Caco-2 (cell line): ENCODE measurements around the gene SPRN. TPM values are rescaled to one million over a fixed set of nuclear protein-coding genes. Genes with fewer than 3 reads are reported as not detected.

ENCODE experiments used
- BruUV-seq: library from RNA; stranded (reverse); fragments of 400-500 nt; replicated peaks from 2 replicates; lab custom pipeline; 2021; lab: Mats Ljungman, UMichigan
- CTCF ChIA-PET: fragments of 300-600 bp; sonication (Branson Sonifier 250); formaldehyde crosslinking; loops from one replicate; lab custom pipeline; 2022; ENCODE audit warnings: antibody characterized with exemption; lab: Charles Lee
- POLR2A ChIA-PET: fragments of 300-600 bp; sonication (Branson Sonifier 250); formaldehyde crosslinking; loops from one replicate; lab custom pipeline; 2022; ENCODE audit warnings: antibody characterized with exemption; lab: Charles Lee
- DNase-seq, 2 experiments: peaks; one replicate each; pipeline versions ENCODE4 v3.0.0 to v3.0.0-alpha.2; 2020 to 2022
- H3K27me3 ChIP-seq: replicated peaks from 2 replicates; pipeline ENCODE4 v1.6.0; 2011; ENCODE audit warnings: low read length; ENCODE audit not compliant: control insufficient read depth, insufficient read depth
- H3K36me3 ChIP-seq: 2 replicates; pipeline ENCODE4 v1.5.1; 2011; ENCODE audit warnings: low read length; ENCODE audit not compliant: control insufficient read depth, insufficient read depth
- H3K4me1 ChIP-seq: fragments of 250-450 bp; sonication (Bioruptor Pico); 2 replicates; pipeline ENCODE4 v1.5.1; 2020; ENCODE audit warnings: mild to moderate bottlenecking
- H3K4me3 ChIP-seq: 2 replicates; pipeline ENCODE4 v1.5.1; 2011; ENCODE audit warnings: low read depth, mild to moderate bottlenecking, control low read depth, low read length
- H3K9me3 ChIP-seq: fragments of 250-450 bp; sonication (Bioruptor Pico); 2 replicates; pipeline ENCODE4 v1.5.1; 2020; ENCODE audit warnings: mild to moderate bottlenecking, moderate library complexity
- H3K27ac Mint-ChIP-seq: one replicate; pipeline ENCODE4 v1.8.0; 2022; ENCODE audit warnings: mixed read lengths; ENCODE audit not compliant: unreplicated experiment
- H3K27me3 Mint-ChIP-seq: one replicate; pipeline ENCODE4 v1.8.0; 2022; ENCODE audit warnings: mixed read lengths; ENCODE audit not compliant: insufficient read depth, unreplicated experiment
- H3K36me3 Mint-ChIP-seq: one replicate; pipeline ENCODE4 v1.8.0; 2022; ENCODE audit warnings: mild to moderate bottlenecking, mixed read lengths; ENCODE audit not compliant: insufficient read depth, unreplicated experiment
- H3K4me1 Mint-ChIP-seq: one replicate; pipeline ENCODE4 v1.8.0; 2022; ENCODE audit warnings: low read depth, mixed read lengths; ENCODE audit not compliant: unreplicated experiment
- H3K4me3 Mint-ChIP-seq: one replicate; pipeline ENCODE4 v1.8.0; 2022; ENCODE audit warnings: mild to moderate bottlenecking, moderate library complexity, mixed read lengths; ENCODE audit not compliant: unreplicated experiment
- H3K9me3 Mint-ChIP-seq: one replicate; pipeline ENCODE4 v1.8.0; 2022; ENCODE audit warnings: mixed read lengths; ENCODE audit not compliant: unreplicated experiment
- CTCF ChIP-seq, 2 experiments: fragments of 200-600 bp in 1 of 2; IDR thresholded peaks; 1 replicate in 1 of 2; 2 replicates in 1 of 2; pipeline versions ENCODE4 v1.5.1 to v1.8.0; 2011 to 2022; ENCODE audit warnings: antibody characterized with exemption in 1 of 2, control low read depth in 1 of 2, inconsistent platforms in 1 of 2, low read depth in 1 of 2, low read length in 1 of 2, mild to moderate bottlenecking in 1 of 2, moderate library complexity in 1 of 2; ENCODE audit not compliant: insufficient read depth in 1 of 2, severe bottlenecking in 1 of 2, unreplicated experiment in 1 of 2
- intact Hi-C: fragments of 100-400 bp; cut with micrococcal nuclease; formaldehyde crosslinking; loops from one replicate; pipeline ENCODE4 v1.10.0; 2022; ENCODE audit not compliant: unreplicated experiment
- total RNA-seq: library from RNA; stranded (reverse); gene quantifications from 2 replicates; pipeline ENCODE4 v1.2.3, GENCODE V29; 2022

SPRN gene
- total RNA-seq, 1 experiment from 2014 or later: not detected

- no TSS peak for BruUV-seq
- intact Hi-C loops: no loop called here
- Histone ChIP-seq H3K9me3 (peaks cover 6% of the 10 kb centered on the region), H3K4me3 (no peak overlapping the region), H3K36me3 (no peaks in the 10 kb centered on the region), H3K27me3 (peaks cover 1% of the 10 kb centered on the region; the same call in 1 of the 2 replicates), H3K4me1 (no peaks in the 10 kb centered on the region)
- Mint-ChIP-seq H3K27me3 (peaks cover 10% of the 10 kb centered on the region), H3K4me1 (no peaks in the 10 kb centered on the region), H3K4me3 (no peak overlapping the region), H3K36me3 (no peaks in the 10 kb centered on the region), H3K9me3 (peaks cover 15% of the 10 kb centered on the region), H3K27ac (no peak overlapping the region)
- POLR2A ChIA-PET: no interaction called here
- CTCF ChIA-PET: interaction anchor here (0.6 kb wide), 1 partner anchor 10 kb away, joined by 5 read pairs; no protein-coding TSS in a partner anchor
- DNase-seq: no peak
- TF ChIP-seq CTCF (IDR thresholded peaks at IDR 0.05; ENCODE audit: insufficient read depth in 1 of 2, low read depth in 1 of 2, low read length in 1 of 2, severe bottlenecking in 1 of 2, unreplicated experiment in 1 of 2): no peak
Observed at GRCh38 chr10:133454204-133454893, 29.9 kb upstream of the SPRN start.

GRCh38 chr10:133453516-133454203 lies 29.2 kb upstream of the SPRN start, which contains the start of gene SCART1:
SCART1 (plus strand) TSS chr10:133453945; CDS start chr10:133453998, 53 bp downstream.
- Histone ChIP-seq H3K36me3 (no peaks in the 10 kb centered on the region), H3K27me3 (peaks cover 1% of the 10 kb centered on the region; the same call in 1 of the 2 replicates), H3K9me3 (peaks cover 13% of the 10 kb centered on the region), H3K4me1 (no peaks in the 10 kb centered on the region), H3K4me3 (no peak within 1 kb of the TSS)
- Mint-ChIP-seq H3K9me3 (peaks cover 22% of the 10 kb centered on the region), H3K27ac (no peak within 1 kb of the TSS), H3K27me3 (peaks cover 10% of the 10 kb centered on the region), H3K4me3 (no peak within 1 kb of the TSS), H3K4me1 (no peaks in the 10 kb centered on the region), H3K36me3 (no peaks in the 10 kb centered on the region)
- POLR2A ChIA-PET: no interaction called here
- CTCF ChIA-PET: interaction anchor here (0.6 kb wide), 2 partner anchors 10 to 44 kb away, joined by 3 to 5 read pairs; no protein-coding TSS in a partner anchor
- BruUV-seq: no TSS peak
- intact Hi-C loops: no loop called here
- no peak for TF ChIP-seq CTCF (IDR thresholded peaks at IDR 0.05; ENCODE audit: insufficient read depth in 1 of 2, low read depth in 1 of 2, low read length in 1 of 2, severe bottlenecking in 1 of 2, unreplicated experiment in 1 of 2)
- no peak for DNase-seq

- peaks cover 1% of the 10 kb centered on the region; the same call in 1 of the 2 replicates for H3K27me3 ChIP-seq
- DNase-seq: no peak
- intact Hi-C loops: no loop called here
- H3K4me1 ChIP-seq: no peaks in the 10 kb centered on the region
- CTCF ChIA-PET: no interaction called here
- Mint-ChIP-seq H3K27ac (no peak overlapping the region), H3K4me3 (no peak overlapping the region), H3K36me3 (no peaks in the 10 kb centered on the region), H3K27me3 (peaks cover 10% of the 10 kb centered on the region), H3K4me1 (no peaks in the 10 kb centered on the region), H3K9me3 (peaks cover 34% of the 10 kb centered on the region)
- peaks cover 25% of the 10 kb centered on the region for H3K9me3 ChIP-seq
- no peak for TF ChIP-seq CTCF (IDR thresholded peaks at IDR 0.05; ENCODE audit: insufficient read depth in 1 of 2, low read depth in 1 of 2, low read length in 1 of 2, severe bottlenecking in 1 of 2, unreplicated experiment in 1 of 2)
- POLR2A ChIA-PET: no interaction called here
- no TSS peak for BruUV-seq
- no peak overlapping the region for H3K4me3 ChIP-seq
- H3K36me3 ChIP-seq: no peaks in the 10 kb centered on the region
Observed at GRCh38 chr10:133452453-133452852, 28.0 kb upstream of the SPRN start.
